NCI-H187 (cell line): Measurements from ENCODE around the gene APRT.
"Not testable (repeated sequence)": the region's sequence is repeated elsewhere in the genome, so short reads cannot be mapped to it uniquely, and the experiment has no call there.

Experiments
- DNase-seq, 2 experiments: peaks; one replicate each; lab custom pipeline; 2025; lab: John Stamatoyannopoulos, UW

The APRT gene

GRCh38 chr16:88788749-88789148 lies 23.0 kb downstream of the APRT start:
- not testable (repeated sequence) for DNase-seq

GRCh38 chr16:88787579-88788314 lies 24.0 kb downstream of the APRT start:
- DNase-seq, result no peak

GRCh38 chr16:88785106-88785924 lies 26.4 kb downstream of the APRT start, which contains the start of gene PIEZO1:
Gene PIEZO1 (minus strand): TSS chr16:88785220. CDS start chr16:88784964, 256 bp downstream.
- peak in 1 of 2 experiments; percentile 14 for DNase-seq

- DNase-seq, result no peak
These were observed 26.9 kb downstream of the APRT start for GRCh38 chr16:88784856-88785105.

- DNase-seq, result no peak
These were observed 27.5 kb downstream of the APRT start for GRCh38 chr16:88784074-88784855.

GRCh38 chr16:88783391-88784073 lies 28.2 kb downstream of the APRT start:
- DNase-seq, result no peak

GRCh38 chr16:88782454-88783390 lies 29.0 kb downstream of the APRT start:
- no peak for DNase-seq

GRCh38 chr16:88781140-88782077 lies 30.3 kb downstream of the APRT start:
- no peak for DNase-seq

GRCh38 chr16:88780142-88781062 lies 31.3 kb downstream of the APRT start:
- DNase-seq, result no peak

GRCh38 chr16:88779406-88780141 lies 32.2 kb downstream of the APRT start:
- DNase-seq, result no peak

- no peak for DNase-seq
These were observed 33.1 kb downstream of the APRT start for GRCh38 chr16:88778541-88779065.

- DNase-seq, result no peak
These were observed 33.5 kb downstream of the APRT start for GRCh38 chr16:88778271-88778525.

- DNase-seq, result no peak
These were observed 34.1 kb downstream of the APRT start for GRCh38 chr16:88777471-88778270.

- DNase-seq, result no peak
These were observed 35.9 kb downstream of the APRT start for GRCh38 chr16:88775825-88776224.

- no peak for DNase-seq
These were observed 37.0 kb downstream of the APRT start for GRCh38 chr16:88774544-88775393.

GRCh38 chr16:88773812-88774291 lies 37.9 kb downstream of the APRT start:
- no peak for DNase-seq
